RWPE1 (cell line): ENCODE data around the gene PXDN.

Source experiments
- CTCF ChIA-PET: fragments of 350-600 bp; sonication (Branson Sonifier 250); formaldehyde crosslinking; extraction: SDS; loops from one replicate; lab custom pipeline; 2021; lab: Yijun Ruan, JAX
- POLR2A ChIA-PET: fragments of 400-600 bp; formaldehyde crosslinking; extraction: SDS; loops from one replicate; lab custom pipeline; 2020; ENCODE audit warnings: antibody characterized with exemption; ENCODE audit not compliant: low non-redundant PET; lab: Yijun Ruan, JAX
- DNase-seq: peaks from one replicate; pipeline ENCODE4 v3.0.0; 2012; ENCODE audit warnings: low spot score
- H3K27ac ChIP-seq: fragments of 450-650 bp; 2 replicates; pipeline ENCODE4 v1.5.1; 2017
- CTCF ChIP-seq: fragments of 450-650 bp; conservative IDR thresholded peaks from 2 replicates; pipeline ENCODE4 v1.5.1; 2017; ENCODE audit warnings: low read depth, mild to moderate bottlenecking

Gene PXDN

DNA sequence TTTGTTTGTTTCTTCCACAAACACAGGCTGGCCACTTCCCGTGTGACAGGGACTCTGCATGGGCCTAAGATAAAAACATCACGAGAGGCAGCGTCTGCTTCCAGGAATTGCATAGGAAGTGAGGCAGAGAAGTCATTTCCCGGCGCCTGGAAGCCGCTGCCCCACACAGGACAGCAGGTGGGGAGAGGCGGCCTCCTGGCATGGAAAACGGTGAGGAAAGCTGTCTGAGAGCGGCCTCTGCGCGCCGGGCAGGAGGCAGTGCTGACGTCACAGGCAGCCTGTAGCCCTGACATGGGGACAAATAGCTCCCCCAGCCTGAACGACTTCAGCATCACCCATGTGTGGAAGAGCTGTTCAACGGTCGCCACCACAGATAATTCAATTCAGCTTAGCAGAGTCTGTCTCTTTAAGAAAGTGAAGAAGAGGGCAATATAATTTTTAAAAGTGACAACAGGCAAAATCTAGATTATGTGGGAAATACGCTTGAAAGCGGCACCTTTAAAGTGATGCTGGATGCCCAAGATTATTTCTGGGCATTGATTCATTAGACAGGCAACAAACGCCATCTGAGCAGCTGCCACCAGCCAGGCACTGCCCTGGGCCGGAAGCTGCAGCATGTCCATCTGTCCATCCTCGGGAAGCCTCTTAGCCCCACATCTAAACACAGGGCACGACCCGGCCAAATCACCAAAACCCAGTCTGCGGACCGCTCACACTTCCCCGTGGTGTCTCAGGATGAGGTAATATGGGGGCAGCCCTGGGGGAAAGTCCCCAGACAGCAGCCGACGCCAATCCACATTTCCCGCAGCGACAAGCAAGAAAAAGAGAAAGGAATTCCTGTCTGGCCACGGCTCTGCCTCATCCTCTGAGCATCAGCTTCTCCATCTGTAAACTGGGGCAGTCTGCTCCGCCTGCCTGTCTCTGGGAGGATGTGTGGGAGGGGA, 138.9 kb downstream of the PXDN start:
- no peak for DNase-seq
- ChIA-PET POLR2A (no interaction called here), CTCF (no interaction called here)
- TF ChIP-seq CTCF = no peak
- H3K27ac ChIP-seq = no peak overlapping the region

DNA sequence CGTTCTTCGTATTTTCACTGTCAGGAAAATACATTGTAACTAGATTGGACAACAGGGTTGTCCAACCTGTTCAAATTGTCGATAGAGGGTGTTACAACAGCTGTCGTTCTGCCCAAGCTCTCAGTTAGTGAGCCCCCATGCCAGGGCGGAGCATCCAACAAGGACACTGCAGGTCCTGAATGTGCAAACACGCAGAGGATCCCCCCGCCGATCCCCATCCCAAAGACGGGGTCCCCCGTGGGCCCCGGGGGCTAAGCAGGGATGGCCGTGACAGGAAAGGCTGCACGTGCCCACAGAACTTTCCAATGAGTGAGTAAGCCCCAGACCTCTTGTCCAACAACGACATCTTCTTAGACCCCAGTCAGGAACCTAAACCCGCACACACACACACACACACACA, 140.8 kb downstream of the PXDN start:
- no peak for DNase-seq
- H3K27ac ChIP-seq = no peak overlapping the region
- ChIA-PET CTCF (no interaction called here), POLR2A (no interaction called here)
- TF ChIP-seq CTCF = no peak

DNA sequence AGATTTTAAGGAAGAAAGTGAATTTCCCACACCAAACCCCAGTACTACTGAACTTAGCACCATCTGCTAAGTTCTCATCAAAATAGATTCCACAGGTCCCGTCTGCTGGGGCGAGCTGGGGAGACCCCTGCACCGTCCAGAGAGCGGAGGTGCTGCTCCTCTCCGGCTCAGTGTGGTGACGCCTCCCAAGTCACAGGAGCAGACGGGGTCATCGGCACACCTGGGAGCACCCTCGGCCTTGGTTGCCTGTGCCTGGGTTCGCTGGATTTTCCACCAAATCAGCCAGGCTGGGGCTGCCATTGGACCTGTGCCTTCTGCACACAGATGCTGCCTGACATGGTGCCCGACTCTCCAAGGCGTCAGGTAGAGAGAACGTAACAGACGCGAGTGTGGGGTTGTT, 141.3 kb downstream of the PXDN start:
- POLR2A ChIA-PET = no interaction called here
- CTCF ChIA-PET = no interaction called here
- no peak for TF ChIP-seq CTCF
- H3K27ac ChIP-seq = no peak overlapping the region
- DNase-seq = no peak

- TF ChIP-seq CTCF = no peak
- POLR2A ChIA-PET = no interaction called here
- H3K27ac ChIP-seq = no peak overlapping the region
- DNase-seq = no peak
- CTCF ChIA-PET = no interaction called here
Measured at GRCh38 chr2:1602278-1603010, 141.9 kb downstream of the PXDN start.

DNA sequence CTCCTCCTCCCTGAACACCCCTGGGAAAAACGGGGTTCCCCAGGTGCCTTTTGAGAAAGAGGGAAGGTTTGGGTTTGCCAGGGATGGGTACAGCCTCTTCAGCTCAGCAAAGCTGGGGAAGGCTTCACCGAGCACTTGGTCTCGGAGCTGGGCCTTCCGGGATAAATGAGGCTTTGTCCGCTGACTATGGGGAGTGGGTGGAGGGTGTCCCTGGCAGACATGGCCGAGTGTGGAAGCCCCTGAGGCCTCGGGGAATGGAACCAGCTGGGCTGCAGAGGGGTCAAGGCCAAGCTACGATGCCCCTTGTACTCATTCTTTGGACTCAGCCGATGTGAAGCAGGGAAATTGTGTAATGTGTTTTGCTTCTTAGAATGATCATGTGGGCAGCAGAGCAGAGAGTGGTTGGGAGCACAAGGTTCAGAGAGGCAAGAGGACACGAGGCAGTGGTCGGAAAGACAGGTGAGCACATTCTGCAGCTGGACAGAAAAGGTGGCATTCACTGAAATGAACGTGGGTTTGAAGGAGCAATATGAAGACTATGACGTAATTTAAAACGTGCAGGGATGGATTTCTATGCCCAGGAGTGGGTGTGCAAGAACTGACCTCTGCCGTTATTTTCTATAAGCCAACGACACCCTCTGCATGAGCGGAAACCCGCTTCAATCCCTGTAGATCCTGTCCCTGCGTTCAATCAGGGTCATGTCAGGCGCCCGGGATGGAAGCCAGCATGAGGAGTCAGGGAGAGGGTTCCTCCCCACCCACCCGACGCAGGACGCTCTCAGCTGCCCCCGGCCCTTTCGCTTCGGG, 142.6 kb downstream of the PXDN start:
- ChIA-PET POLR2A (no interaction called here), CTCF (interaction anchor here (0.6 kb wide), 1 partner anchor 470 kb away, joined by 7 read pairs; no protein-coding TSS in a partner anchor)
- no peak for TF ChIP-seq CTCF
- H3K27ac ChIP-seq = peak overlapping the region; percentile 8; the same call in 1 of the 2 replicates
- DNase-seq = no peak

GRCh38 chr2:1601067-1601412, 143.3 kb downstream of the PXDN start:
- peak overlapping the region; percentile 8; the same call in 1 of the 2 replicates for H3K27ac ChIP-seq
- no peak for TF ChIP-seq CTCF
- ChIA-PET POLR2A (no interaction called here), CTCF (no interaction called here)
- no peak for DNase-seq
